Measurements from ENCODE around the gene HTR2A.
A peak's percentile ranks its signal among the peaks of the same experiment; 100 is the strongest.

The HTR2A gene

GRCh38 chr13:46795321-46795720 lies 101.5 kb downstream of the HTR2A start:
- peak overlapping the region; percentile 16 for H3K4me3 ChIP-seq
- TF ChIP-seq, protein P1, sequence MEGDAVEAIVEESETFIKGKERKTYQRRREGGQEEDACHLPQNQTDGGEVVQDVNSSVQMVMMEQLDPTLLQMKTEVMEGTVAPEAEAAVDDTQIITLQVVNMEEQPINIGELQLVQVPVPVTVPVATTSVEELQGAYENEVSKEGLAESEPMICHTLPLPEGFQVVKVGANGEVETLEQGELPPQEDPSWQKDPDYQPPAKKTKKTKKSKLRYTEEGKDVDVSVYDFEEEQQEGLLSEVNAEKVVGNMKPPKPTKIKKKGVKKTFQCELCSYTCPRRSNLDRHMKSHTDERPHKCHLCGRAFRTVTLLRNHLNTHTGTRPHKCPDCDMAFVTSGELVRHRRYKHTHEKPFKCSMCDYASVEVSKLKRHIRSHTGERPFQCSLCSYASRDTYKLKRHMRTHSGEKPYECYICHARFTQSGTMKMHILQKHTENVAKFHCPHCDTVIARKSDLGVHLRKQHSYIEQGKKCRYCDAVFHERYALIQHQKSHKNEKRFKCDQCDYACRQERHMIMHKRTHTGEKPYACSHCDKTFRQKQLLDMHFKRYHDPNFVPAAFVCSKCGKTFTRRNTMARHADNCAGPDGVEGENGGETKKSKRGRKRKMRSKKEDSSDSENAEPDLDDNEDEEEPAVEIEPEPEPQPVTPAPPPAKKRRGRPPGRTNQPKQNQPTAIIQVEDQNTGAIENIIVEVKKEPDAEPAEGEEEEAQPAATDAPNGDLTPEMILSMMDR (IDR thresholded peaks at IDR 0.05), result no peak
- no peak overlapping the region for H3K27ac ChIP-seq
- no peak for DNase-seq (ENCODE audit: low spot score)

DNA sequence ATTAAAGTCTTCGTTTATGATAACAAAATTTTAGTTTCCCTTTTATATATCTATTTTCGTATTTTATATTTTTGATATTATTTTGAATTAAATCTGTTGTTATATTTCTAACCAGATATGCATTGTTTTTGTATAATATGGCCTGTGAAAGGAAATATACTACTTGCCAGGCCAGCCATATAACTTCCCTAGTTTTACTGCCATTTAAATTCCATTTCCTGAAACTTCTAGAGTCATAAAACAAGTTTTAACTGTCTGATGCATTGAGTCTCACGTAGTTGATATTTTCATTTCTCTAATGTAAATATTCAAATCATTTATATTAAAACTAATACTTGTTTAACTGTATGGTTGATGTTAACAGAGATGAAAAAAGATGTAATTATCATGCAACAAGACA lies 113.3 kb downstream of the HTR2A start:
- no peak overlapping the region for H3K27ac ChIP-seq
- no peak overlapping the region for H3K4me3 ChIP-seq
- DNase-seq (ENCODE audit: low spot score), result no peak
- TF ChIP-seq, protein P1 (IDR thresholded peaks at IDR 0.05), result no peak

GRCh38 chr13:46782691-46783090 lies 114.2 kb downstream of the HTR2A start:
- Histone ChIP-seq H3K27ac (no peak overlapping the region), H3K4me3 (no peak overlapping the region)
- no peak for DNase-seq (ENCODE audit: low spot score)
- TF ChIP-seq, protein P1 (IDR thresholded peaks at IDR 0.05), result no peak

DNA sequence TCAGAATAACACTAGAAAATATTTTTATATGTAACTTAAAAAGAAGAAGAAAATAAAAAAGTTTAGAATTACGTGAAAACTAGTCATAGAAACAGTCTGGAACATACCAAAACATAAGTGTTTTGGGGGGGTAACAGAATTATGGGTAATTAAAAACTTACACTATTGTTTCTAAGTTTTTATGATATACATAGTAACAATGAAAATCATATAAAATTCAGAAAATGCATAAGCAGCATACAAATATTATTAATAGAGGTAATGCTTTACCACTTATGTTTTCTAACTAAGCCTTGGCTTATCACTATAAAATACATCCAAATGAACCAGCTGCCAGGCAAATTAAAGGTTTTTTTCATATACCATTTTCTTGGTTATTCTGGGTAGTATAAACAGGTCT lies 114.8 kb downstream of the HTR2A start:
- no peak for DNase-seq (ENCODE audit: low spot score)
- TF ChIP-seq, protein P1 (IDR thresholded peaks at IDR 0.05), result no peak
- no peak overlapping the region for H3K27ac ChIP-seq
- H3K4me3 ChIP-seq, result no peak overlapping the region
